BLaER1 treated with 17β-estradiol and CSF1 and Interleukin-3, amounts not matched to agents 10 nM and 100 nM (cell line): ENCODE data around the gene GRWD1.

Experiments
- H3K27ac ChIP-seq, 11 experiments: shearing (Covaris generic); formaldehyde crosslinking; 2 replicates each; pipeline ENCODE4 v1.8.1; 2022
- H3K27me3 ChIP-seq, 11 experiments: shearing (Covaris generic); formaldehyde crosslinking; 2 replicates each; pipeline ENCODE4 v1.8.1; 2022
- H3K36me3 ChIP-seq, 11 experiments: shearing (Covaris generic); formaldehyde crosslinking; 2 replicates each; pipeline ENCODE4 v1.8.1; 2022
- H3K4me1 ChIP-seq, 10 experiments: shearing (Covaris generic); formaldehyde crosslinking; 2 replicates each; pipeline ENCODE4 v1.8.1; 2022
- H3K4me2 ChIP-seq, 11 experiments: shearing (Covaris generic); formaldehyde crosslinking; 2 replicates each; pipeline ENCODE4 v1.8.1; 2022
- H3K4me3 ChIP-seq, 10 experiments: shearing (Covaris generic); formaldehyde crosslinking; 2 replicates each; pipeline ENCODE4 v1.8.1; 2022
- H3K9ac ChIP-seq, 11 experiments: shearing (Covaris generic); formaldehyde crosslinking; 2 replicates each; pipeline ENCODE4 v1.8.1; 2022
- H3K9me3 ChIP-seq, 11 experiments: shearing (Covaris generic); formaldehyde crosslinking; replicated peaks in 1 of 11; 2 replicates each; pipeline ENCODE4 v1.8.1; 2022
- H4K20me1 ChIP-seq, 11 experiments: shearing (Covaris generic); formaldehyde crosslinking; 2 replicates each; pipeline ENCODE4 v1.8.1; 2022
- Cebpa-rat ChIP-seq, 11 experiments: shearing (Covaris generic); IDR thresholded peaks; 2 replicates each; pipeline ENCODE4 v1.8.1; 2022

GRWD1 gene

GRCh38 chr19:48469289-48469881 is 23.6 kb downstream of the GRWD1 start, which contains the start of gene CYTH2:
TSS of gene CYTH2 (plus strand) at chr19:48469369. CDS start at chr19:48469508, 139 bp downstream.
- no peak for TF ChIP-seq Cebpa-rat (IDR thresholded peaks at IDR 0.05)
- H3K9me3 ChIP-seq = no peaks in the 10 kb centered on the region

DNA sequence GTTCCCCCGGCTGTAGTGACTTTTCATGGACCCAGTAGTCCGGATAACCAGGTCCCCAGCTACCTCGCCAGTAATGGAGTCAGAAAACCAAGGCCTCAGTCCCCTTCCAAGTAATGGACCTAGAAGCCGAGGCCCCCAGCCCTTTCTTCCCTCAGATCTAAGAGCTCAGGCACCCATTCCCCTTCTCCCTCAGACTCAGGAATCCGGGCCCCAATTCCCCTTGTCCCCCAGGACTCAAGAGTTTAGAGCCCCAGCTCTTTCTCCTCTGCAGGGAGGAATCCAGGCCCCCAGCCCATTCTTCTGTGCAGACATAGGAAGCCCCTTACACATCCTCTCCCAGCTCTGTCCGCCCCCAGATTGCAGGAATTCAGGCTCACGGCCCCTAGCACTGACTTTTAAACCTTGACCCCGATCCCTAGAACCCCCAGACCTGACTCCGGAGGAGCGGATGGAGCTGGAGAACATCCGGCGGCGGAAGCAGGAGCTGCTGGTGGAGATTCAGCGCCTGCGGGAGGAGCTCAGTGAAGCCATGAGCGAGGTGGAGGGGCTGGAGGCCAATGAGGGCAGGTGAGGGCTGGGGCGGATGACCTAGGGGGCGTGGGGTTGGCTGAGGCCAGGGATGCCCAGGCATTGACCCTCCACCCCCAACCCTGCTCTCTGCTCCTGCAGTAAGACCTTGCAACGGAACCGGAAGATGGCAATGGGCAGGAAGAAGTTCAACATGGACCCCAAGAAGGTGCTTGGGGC is 24.3 kb downstream of the GRWD1 start:
- Histone ChIP-seq H3K36me3 (peaks cover 47 to 52% (median 50%) of the 10 kb centered on the region in 11 experiments), H3K4me2 (peak overlapping the region; percentile 93 to 98 (median 96)), H3K27ac (peak overlapping the region in 10 of 11 experiments; percentile 88 to 99 (median 98); a peak in 21 of 22 replicates), H4K20me1 (peaks cover 33 to 55% (median 52%) of the 10 kb centered on the region in 11 experiments), H3K27me3 (no peaks in the 10 kb centered on the region), H3K9ac (peak overlapping the region; percentile 93 to 99 (median 98)), H3K4me3 (peak overlapping the region; percentile 79 to 96 (median 88)), H3K9me3 (no peaks in the 10 kb centered on the region), H3K4me1 (peaks cover 19 to 61% (median 43%) of the 10 kb centered on the region in 10 experiments)
- TF ChIP-seq Cebpa-rat (IDR thresholded peaks at IDR 0.05) = no peak

More at GRCh38 chr19:48469289-48469881, 23.6 kb downstream of the GRWD1 start, which contains the start of gene CYTH2:
- H3K36me3 ChIP-seq = peaks cover 40 to 49% (median 43%) of the 10 kb centered on the region in 11 experiments
- no peaks in the 10 kb centered on the region for H3K27me3 ChIP-seq
- peaks cover 17 to 53% (median 36%) of the 10 kb centered on the region in 10 experiments for H3K4me1 ChIP-seq
- H3K4me2 ChIP-seq = peak within 1 kb of the TSS; percentile 93 to 98 (median 96)
- peak within 1 kb of the TSS; percentile 93 to 99 (median 98) for H3K9ac ChIP-seq
- peak within 1 kb of the TSS; percentile 79 to 96 (median 88) for H3K4me3 ChIP-seq
- peak within 1 kb of the TSS; percentile 88 to 99 (median 97) for H3K27ac ChIP-seq
- H4K20me1 ChIP-seq = peaks cover 33 to 47% (median 44%) of the 10 kb centered on the region in 11 experiments

GRCh38 chr19:48470856-48471255 is 25.1 kb downstream of the GRWD1 start:
- Histone ChIP-seq H3K4me1 (peaks cover 27 to 68% (median 47%) of the 10 kb centered on the region in 10 experiments), H3K36me3 (peaks cover 55 to 59% (median 57%) of the 10 kb centered on the region in 11 experiments), H4K20me1 (peaks cover 39 to 62% (median 59%) of the 10 kb centered on the region in 11 experiments), H3K4me2 (peak overlapping the region; percentile 93 to 98 (median 96); a peak in 19 of 22 replicates), H3K4me3 (peak overlapping the region in 5 of 10 experiments; percentile 83 to 96 (median 89); a peak in 9 of 20 replicates), H3K9me3 (no peaks in the 10 kb centered on the region), H3K9ac (peak overlapping the region; percentile 29 to 99 (median 97); a peak in 16 of 22 replicates), H3K27me3 (no peaks in the 10 kb centered on the region), H3K27ac (no peak overlapping the region)
- no peak for TF ChIP-seq Cebpa-rat (IDR thresholded peaks at IDR 0.05)

GRCh38 chr19:48471836-48472235 is 26.1 kb downstream of the GRWD1 start:
- no peaks in the 10 kb centered on the region for H3K9me3 ChIP-seq
- TF ChIP-seq Cebpa-rat (IDR thresholded peaks at IDR 0.05) = no peak
- H3K4me3 ChIP-seq = no peak overlapping the region
- H3K4me2 ChIP-seq = peak overlapping the region in 2 of 11 experiments; percentile 2 to 10; a peak in 1 of 22 replicates
- no peak overlapping the region for H3K27ac ChIP-seq
- H3K36me3 ChIP-seq = peaks cover 63 to 69% (median 65%) of the 10 kb centered on the region in 11 experiments
- peaks cover 39 to 72% (median 67%) of the 10 kb centered on the region in 11 experiments for H4K20me1 ChIP-seq
- no peaks in the 10 kb centered on the region for H3K27me3 ChIP-seq
- peaks cover 30 to 74% (median 50%) of the 10 kb centered on the region in 10 experiments for H3K4me1 ChIP-seq
- H3K9ac ChIP-seq = peak overlapping the region in 8 of 11 experiments; percentile 0 to 97 (median 26); a peak in 6 of 22 replicates

DNA sequence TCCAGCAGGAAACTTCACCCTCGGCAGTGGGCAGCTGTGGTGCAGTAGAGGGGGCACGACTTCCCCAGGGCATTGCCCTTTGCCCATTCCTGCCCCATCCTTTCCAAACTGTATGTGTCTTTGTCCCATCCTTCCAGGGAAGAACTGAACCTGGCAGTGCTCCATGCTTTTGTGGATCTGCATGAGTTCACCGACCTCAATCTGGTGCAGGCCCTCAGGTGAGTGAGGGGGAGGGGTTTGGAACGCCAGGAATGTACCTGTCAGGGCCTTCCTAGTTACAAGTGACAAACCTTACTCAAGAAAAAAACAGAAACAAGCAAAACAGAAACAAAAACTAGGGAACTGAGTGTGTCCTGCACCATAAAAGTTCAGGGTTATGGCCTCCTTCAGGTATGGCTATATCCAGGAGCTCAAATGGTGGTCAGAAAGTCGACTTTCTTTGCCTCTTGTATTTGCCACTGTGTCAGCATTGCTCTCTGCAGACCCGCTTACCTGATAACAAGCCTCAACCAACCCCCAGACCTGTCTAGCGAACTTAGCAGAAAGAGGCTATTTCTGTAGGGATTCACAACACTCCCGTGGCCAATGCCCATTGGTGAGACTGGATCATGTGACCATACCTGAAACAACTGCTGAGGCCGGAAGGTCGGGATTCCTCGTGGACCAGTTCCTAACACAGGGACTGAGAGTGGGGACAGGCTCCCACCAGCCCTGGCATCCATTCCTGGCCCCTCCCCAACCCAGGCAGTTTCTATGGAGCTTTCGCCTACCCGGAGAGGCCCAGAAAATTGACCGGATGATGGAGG is 27.6 kb downstream of the GRWD1 start:
- Histone ChIP-seq H3K27me3 (no peaks in the 10 kb centered on the region), H3K4me3 (no peak overlapping the region), H3K9me3 (no peaks in the 10 kb centered on the region), H3K4me2 (peak overlapping the region in 4 of 11 experiments; percentile 14 to 68 (median 40); a peak in 7 of 22 replicates), H4K20me1 (peaks cover 39 to 87% (median 75%) of the 10 kb centered on the region in 11 experiments), H3K27ac (no peak overlapping the region), H3K36me3 (peaks cover 77 to 84% (median 81%) of the 10 kb centered on the region in 11 experiments), H3K9ac (peak overlapping the region in 7 of 11 experiments; percentile 12 to 54 (median 30); a peak in 6 of 22 replicates), H3K4me1 (peaks cover 24 to 67% (median 44%) of the 10 kb centered on the region in 10 experiments)
- TF ChIP-seq Cebpa-rat (IDR thresholded peaks at IDR 0.05) = no peak

- Histone ChIP-seq H3K27me3 (no peaks in the 10 kb centered on the region), H3K4me1 (peaks cover 22 to 65% (median 44%) of the 10 kb centered on the region in 10 experiments), H4K20me1 (peaks cover 39 to 95% (median 78%) of the 10 kb centered on the region in 11 experiments), H3K9me3 (no peaks in the 10 kb centered on the region), H3K36me3 (peaks cover 77 to 91% (median 88%) of the 10 kb centered on the region in 11 experiments), H3K4me3 (no peak overlapping the region), H3K27ac (peak overlapping the region in 1 of 11 experiments; percentile 37; a peak in 1 of 22 replicates), H3K4me2 (peak overlapping the region in 4 of 11 experiments; percentile 11 to 68 (median 36); a peak in 6 of 22 replicates), H3K9ac (peak overlapping the region in 7 of 11 experiments; percentile 13 to 53 (median 38); a peak in 6 of 22 replicates)
- TF ChIP-seq Cebpa-rat (IDR thresholded peaks at IDR 0.05) = no peak
Observed at GRCh38 chr19:48474084-48474592, 28.4 kb downstream of the GRWD1 start.

- H3K27ac ChIP-seq = peak overlapping the region in 8 of 11 experiments; percentile 3 to 59 (median 36); a peak in 11 of 22 replicates
- H3K27me3 ChIP-seq = no peaks in the 10 kb centered on the region
- peaks cover 24 to 71% (median 49%) of the 10 kb centered on the region in 10 experiments for H3K4me1 ChIP-seq
- peaks cover 72 to 92% (median 88%) of the 10 kb centered on the region in 11 experiments for H3K36me3 ChIP-seq
- peak overlapping the region; percentile 8 to 56 (median 42); a peak in 16 of 22 replicates for H3K9ac ChIP-seq
- no peak for TF ChIP-seq Cebpa-rat (IDR thresholded peaks at IDR 0.05)
- H3K4me3 ChIP-seq = no peak overlapping the region
- H3K4me2 ChIP-seq = peak overlapping the region in 7 of 11 experiments; percentile 22 to 68 (median 32); a peak in 13 of 22 replicates
- no peaks in the 10 kb centered on the region for H3K9me3 ChIP-seq
- peaks cover 30 to 100% (median 77%) of the 10 kb centered on the region in 11 experiments for H4K20me1 ChIP-seq
Observed at GRCh38 chr19:48475369-48476068, 29.7 kb downstream of the GRWD1 start.
